Stimulated activated CD4-positive, alpha-beta T cell treated with anti-CD3 and anti-CD28 coated beads, Interleukin-4, amount 100 ng/mL, for 4 hours (primary cell): Measurements from ENCODE around the gene DMD.
"Not testable (repeated sequence)": the region's sequence is repeated elsewhere in the genome, so short reads cannot be mapped to it uniquely, and the experiment has no call there.

Experiments
- DNase-seq, 2 experiments: peaks; one replicate each; pipeline ENCODE4 v3.0.0-alpha.2; 2020

Gene DMD

GRCh38 chrX:32839781-32840180 is 371.6 kb downstream of the DMD start:
- no peak for DNase-seq

- no peak for DNase-seq
Measured at GRCh38 chrX:32825009-32825408, 386.3 kb downstream of the DMD start.

- DNase-seq = no peak
Measured at GRCh38 chrX:32804034-32804433, 407.3 kb downstream of the DMD start.

- DNase-seq = no peak
Measured at GRCh38 chrX:32798990-32799389, 412.4 kb downstream of the DMD start.

- no peak for DNase-seq
Measured at GRCh38 chrX:32788936-32789335, 422.4 kb downstream of the DMD start.

- DNase-seq = no peak
Measured at GRCh38 chrX:32780109-32780508, 431.2 kb downstream of the DMD start.

- no peak for DNase-seq
Measured at GRCh38 chrX:32778965-32779364, 432.4 kb downstream of the DMD start.

GRCh38 chrX:32774966-32775365 is 436.4 kb downstream of the DMD start:
- no peak for DNase-seq

GRCh38 chrX:32749070-32749469 is 462.3 kb downstream of the DMD start:
- DNase-seq = no peak

- no peak for DNase-seq
Measured at GRCh38 chrX:32745323-32745722, 466.0 kb downstream of the DMD start.

- DNase-seq = no peak
Measured at GRCh38 chrX:32744921-32745320, 466.4 kb downstream of the DMD start.

GRCh38 chrX:32741910-32742309 is 469.4 kb downstream of the DMD start:
- no peak for DNase-seq

- DNase-seq = no peak
Measured at GRCh38 chrX:32708542-32708941, 502.8 kb downstream of the DMD start.

- not testable (repeated sequence) for DNase-seq
Measured at GRCh38 chrX:32705385-32705784, 506.0 kb downstream of the DMD start.

GRCh38 chrX:32687379-32687778 is 524.0 kb downstream of the DMD start:
- DNase-seq = no peak

- no peak for DNase-seq
Measured at GRCh38 chrX:32678487-32678886, 532.9 kb downstream of the DMD start.

GRCh38 chrX:32673193-32673592 is 538.2 kb downstream of the DMD start:
- DNase-seq = no peak

GRCh38 chrX:32662516-32662915 is 548.8 kb downstream of the DMD start:
- DNase-seq = no peak

GRCh38 chrX:32644476-32645245 is 566.7 kb downstream of the DMD start:
- DNase-seq = no peak

GRCh38 chrX:32642283-32642682 is 569.1 kb downstream of the DMD start:
- DNase-seq = no peak

- DNase-seq = no peak
Measured at GRCh38 chrX:32618154-32618553, 593.2 kb downstream of the DMD start.

- DNase-seq = no peak
Measured at GRCh38 chrX:32614707-32615106, 596.6 kb downstream of the DMD start.

- DNase-seq = no peak
Measured at GRCh38 chrX:32599156-32599555, 612.2 kb downstream of the DMD start.

GRCh38 chrX:32598707-32599106 is 612.6 kb downstream of the DMD start:
- DNase-seq = no peak

GRCh38 chrX:32597777-32598176 is 613.6 kb downstream of the DMD start:
- no peak for DNase-seq
